Pons (tissue), 1 donor: ENCODE results near the gene KCNB1.
"Not testable (repeated sequence)": the region's sequence is repeated elsewhere in the genome, so short reads cannot be mapped to it uniquely, and the experiment has no call there.

Experiments used
- DNase-seq: peaks from one replicate; pipeline ENCODE4 v3.0.0-alpha.2; 2016; ENCODE audit warnings: low spot score

Gene KCNB1

GRCh38 chr20:49435639-49436038, 46.8 kb downstream of the KCNB1 start:
- no peak for DNase-seq

- no peak for DNase-seq
These were observed 49.1 kb downstream of the KCNB1 start for GRCh38 chr20:49433333-49433732.

GRCh38 chr20:49432550-49432949, 49.9 kb downstream of the KCNB1 start:
- DNase-seq, result no peak

GRCh38 chr20:49431329-49431728, 51.1 kb downstream of the KCNB1 start:
- no peak for DNase-seq

- DNase-seq, result no peak
These were observed 52.1 kb downstream of the KCNB1 start for GRCh38 chr20:49430320-49430719.

- peak; percentile 9 for DNase-seq
These were observed 54.5 kb downstream of the KCNB1 start for GRCh38 chr20:49427751-49428518.

GRCh38 chr20:49426873-49427272, 55.6 kb downstream of the KCNB1 start:
- no peak for DNase-seq

GRCh38 chr20:49426395-49426794, 56.1 kb downstream of the KCNB1 start:
- no peak for DNase-seq

GRCh38 chr20:49424536-49424935, 57.9 kb downstream of the KCNB1 start:
- DNase-seq, result no peak

- DNase-seq, result no peak
These were observed 60.3 kb downstream of the KCNB1 start for GRCh38 chr20:49422161-49422560.

GRCh38 chr20:49420811-49421295, 61.6 kb downstream of the KCNB1 start:
- DNase-seq, result no peak

- no peak for DNase-seq
These were observed 62.2 kb downstream of the KCNB1 start for GRCh38 chr20:49420292-49420691.

- DNase-seq, result no peak
These were observed 62.7 kb downstream of the KCNB1 start for GRCh38 chr20:49419785-49420184.

- no peak for DNase-seq
These were observed 63.7 kb downstream of the KCNB1 start for GRCh38 chr20:49418809-49419208.

GRCh38 chr20:49417843-49418555, 64.5 kb downstream of the KCNB1 start:
- DNase-seq, result no peak

GRCh38 chr20:49415668-49416044, 66.8 kb downstream of the KCNB1 start:
- DNase-seq, result no peak

GRCh38 chr20:49415005-49415667, 67.3 kb downstream of the KCNB1 start:
- DNase-seq, result no peak

- no peak for DNase-seq
These were observed 68.8 kb downstream of the KCNB1 start for GRCh38 chr20:49413677-49414076.

- DNase-seq, result no peak
These were observed 69.5 kb downstream of the KCNB1 start for GRCh38 chr20:49412953-49413352.

GRCh38 chr20:49412254-49412653, 70.2 kb downstream of the KCNB1 start:
- no peak for DNase-seq

- DNase-seq, result no peak
These were observed 71.1 kb downstream of the KCNB1 start for GRCh38 chr20:49411221-49411925.

- not testable (repeated sequence) for DNase-seq
These were observed 72.4 kb downstream of the KCNB1 start for GRCh38 chr20:49409975-49410621.
